Esophagus muscularis mucosa (tissue), 4 donors: ENCODE results near the gene ALS2. TPM values are rescaled to one million over a fixed set of nuclear protein-coding genes. Genes with fewer than 3 reads are reported as not detected.

Source experiments
- DNase-seq: peaks from one replicate; pipeline ENCODE4 v3.0.0-alpha.2; 2017; ENCODE audit errors: extremely low spot score
- H3K27ac ChIP-seq, 4 donors: fragments of 200-600 bp; sonication (generic); replicated peaks in 1 of 4; 1 replicate in 3 of 4; 2 replicates in 1 of 4; pipeline ENCODE4 v1.5.1; 2016 to 2019; ENCODE audit warnings: mild to moderate bottlenecking in 1 of 4
- H3K27me3 ChIP-seq, 4 donors: fragments of 200-600 bp; sonication (generic); one replicate each; pipeline versions ENCODE4 v1.5.1 to v1.6.0; 2016 to 2019
- H3K36me3 ChIP-seq, 4 donors: fragments of 200-600 bp; sonication (generic); one replicate each; pipeline ENCODE4 v1.5.1; 2016 to 2019
- H3K4me1 ChIP-seq, 4 donors: fragments of 200-600 bp; sonication (generic); one replicate each; pipeline ENCODE4 v1.5.1; 2016 to 2019
- H3K4me3 ChIP-seq, 4 donors: fragments of 200-600 bp; sonication (generic); 1 replicate in 2 of 4; 2 replicates in 2 of 4; pipeline ENCODE4 v1.5.1; 2016 to 2019; ENCODE audit warnings: mild to moderate bottlenecking in 4 of 4, moderate library complexity in 1 of 4
- H3K9me3 ChIP-seq, 4 donors: fragments of 200-600 bp; sonication (generic); 1 replicate in 3 of 4; 2 replicates in 1 of 4; pipeline ENCODE4 v1.5.1; 2016 to 2019
- EP300 ChIP-seq: sonication (generic); formaldehyde crosslinking; IDR thresholded peaks from one replicate; pipeline ENCODE4 v1.6.1; 2017; ENCODE audit warnings: antibody characterized with exemption
- POLR2A ChIP-seq: fragments of 450-650 bp; IDR thresholded peaks from one replicate; pipeline ENCODE4 v1.6.1; 2017; ENCODE audit warnings: antibody characterized with exemption, moderate library complexity, mild to moderate bottlenecking, low read depth
- POLR2AphosphoS5 ChIP-seq, 2 donors: sonication (generic); formaldehyde crosslinking; IDR thresholded peaks; one replicate each; pipeline ENCODE4 v1.6.1; 2017; ENCODE audit warnings: antibody characterized with exemption in 2 of 2
- WGBS: methylation state at CpG from one replicate; pipeline ENCODE4 v1.1.5; 2018; 5-methylcytosine and 5-hydroxymethylcytosine counted together
- intact Hi-C: fragments of 100-400 bp; cut with DNase I; formaldehyde crosslinking; loops from one replicate; pipeline ENCODE4 v1.15.1; 2023
- small RNA-seq, 3 donors: library from RNA; depleted of rRNA; stranded (forward); fragments of <200 nt; gene quantifications; one replicate each; pipeline ENCODE3, GENCODE V24; 2016
- total RNA-seq, 4 donors: library from RNA; depleted of rRNA; stranded (reverse); fragments of >200 nt; gene quantifications; one replicate each; pipeline versions ENCODE4 v1.1.0 to v1.2.1, GENCODE V29; 2016
- TF ChIP-seq, protein P1 (sequence below), 3 experiments: fragments of 200-600 bp in 2 of 3; fragments of 450-650 bp in 1 of 3; sonication (generic) in 2 of 3; IDR thresholded peaks; one replicate each; pipeline ENCODE4 v1.5.1; 2017 to 2019; ENCODE audit warnings: antibody characterized with exemption in 3 of 3, mild to moderate bottlenecking in 2 of 3, moderate library complexity in 1 of 3

ALS2 gene
- total RNA-seq, 4 donors from 2014 or later = 12.6 to 22.4 (median 17.0) TPM

DNA sequence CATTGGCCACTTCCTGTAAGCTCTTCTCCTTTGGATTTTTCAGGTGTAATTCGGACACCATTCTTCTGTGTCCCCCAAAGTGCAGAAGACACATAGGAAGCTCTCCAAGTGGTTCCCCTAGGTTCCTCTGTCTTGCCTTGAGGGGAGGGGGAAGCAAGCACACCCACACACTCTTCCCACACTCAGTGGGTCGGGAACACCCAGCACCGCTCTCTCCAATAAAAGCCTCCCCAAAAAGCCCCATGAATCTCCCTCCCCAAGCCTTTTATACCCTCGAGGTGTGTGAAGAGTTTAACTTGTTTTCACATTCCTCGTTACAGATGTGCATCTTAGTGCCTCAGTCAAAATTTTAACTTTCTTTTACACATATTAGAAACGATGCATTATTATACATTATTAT, 127.5 kb downstream of the ALS2 start:
- H3K27ac ChIP-seq = peak overlapping the region in 2 of 4 donors; percentile 16 to 40
- H3K9me3 ChIP-seq = no peaks in the 10 kb centered on the region
- WGBS = 86% methylated on average over 6 of the region's 6 CpGs
- H3K4me1 ChIP-seq = peaks cover 0 to 9% (median 0%) of the 10 kb centered on the region in 4 donors
- H3K27me3 ChIP-seq = no peaks in the 10 kb centered on the region
- no peak for DNase-seq
- H3K4me3 ChIP-seq = no peak overlapping the region
- no peaks in the 10 kb centered on the region for H3K36me3 ChIP-seq
- TF ChIP-seq, protein P1, sequence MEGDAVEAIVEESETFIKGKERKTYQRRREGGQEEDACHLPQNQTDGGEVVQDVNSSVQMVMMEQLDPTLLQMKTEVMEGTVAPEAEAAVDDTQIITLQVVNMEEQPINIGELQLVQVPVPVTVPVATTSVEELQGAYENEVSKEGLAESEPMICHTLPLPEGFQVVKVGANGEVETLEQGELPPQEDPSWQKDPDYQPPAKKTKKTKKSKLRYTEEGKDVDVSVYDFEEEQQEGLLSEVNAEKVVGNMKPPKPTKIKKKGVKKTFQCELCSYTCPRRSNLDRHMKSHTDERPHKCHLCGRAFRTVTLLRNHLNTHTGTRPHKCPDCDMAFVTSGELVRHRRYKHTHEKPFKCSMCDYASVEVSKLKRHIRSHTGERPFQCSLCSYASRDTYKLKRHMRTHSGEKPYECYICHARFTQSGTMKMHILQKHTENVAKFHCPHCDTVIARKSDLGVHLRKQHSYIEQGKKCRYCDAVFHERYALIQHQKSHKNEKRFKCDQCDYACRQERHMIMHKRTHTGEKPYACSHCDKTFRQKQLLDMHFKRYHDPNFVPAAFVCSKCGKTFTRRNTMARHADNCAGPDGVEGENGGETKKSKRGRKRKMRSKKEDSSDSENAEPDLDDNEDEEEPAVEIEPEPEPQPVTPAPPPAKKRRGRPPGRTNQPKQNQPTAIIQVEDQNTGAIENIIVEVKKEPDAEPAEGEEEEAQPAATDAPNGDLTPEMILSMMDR (IDR thresholded peaks at IDR 0.05) = no peak
- TF ChIP-seq EP300 = no peak
- TF ChIP-seq POLR2A = no peak
- TF ChIP-seq POLR2AphosphoS5 (IDR thresholded peaks at IDR 0.05) = no peak
- intact Hi-C loops = no loop called here

Small RNA genes within 50 kb of the gene (small RNA-seq; reads per million reads assigned to genes)
- gene RF00019 = 0 reads per million in 3 donors
- 0 reads per million in 3 donors for gene UBE2V1P11

Other genes starting within 250 kb of the ALS2 start
- gene TMEM237, start 137.4 kb downstream of the ALS2 start, total RNA-seq = 10 to 100 TPM; 14.5 to 17.7 (median 16.4) TPM
- under 1 TPM in 1 of 4 donors, not detected in 3; 0.23 TPM for gene MPP4, start 82.3 kb downstream of the ALS2 start, total RNA-seq
- 1 to 10 TPM in 2 of 4 donors, under 1 TPM in 2; 0.83 to 3.9 (median 1.4) TPM for gene CDK15, start 25.6 kb upstream of the ALS2 start, total RNA-seq